HepG2 (cell line): Measurements from ENCODE around the gene FALEC. TPM values are rescaled to one million over a fixed set of nuclear protein-coding genes. Genes with fewer than 3 reads are reported as not detected.

ENCODE experiments used
- AGO1 ChIP-seq: fragments of 200-400 bp; formaldehyde crosslinking; IDR thresholded peaks from 2 replicates; pipeline ENCODE4 v1.6.1; 2017; ENCODE audit warnings: mild to moderate bottlenecking, low read depth, low read length, moderate library complexity; ENCODE audit not compliant: poor library complexity, severe bottlenecking
- FOXK1 ChIP-seq: sonication (generic); formaldehyde crosslinking; IDR thresholded peaks from 2 replicates; pipeline ENCODE4 v1.4.0; 2020; ENCODE audit warnings: low read depth, missing genetic modification reagents, borderline replicate concordance
- HDAC2 ChIP-seq: sonication (generic); formaldehyde crosslinking; IDR thresholded peaks from 2 replicates; pipeline ENCODE4 v1.4.0; 2020; ENCODE audit warnings: missing genetic modification reagents
- MEIS1 ChIP-seq: sonication (generic); formaldehyde crosslinking; IDR thresholded peaks from 2 replicates; pipeline ENCODE4 v1.9.0; 2021; ENCODE audit warnings: mild to moderate bottlenecking, missing genetic modification reagents, moderate library complexity, borderline replicate concordance
- NFE2 ChIP-seq: sonication (generic); formaldehyde crosslinking; IDR thresholded peaks from 2 replicates; pipeline ENCODE4 v1.4.0; 2020; ENCODE audit warnings: missing genetic modification reagents
- PHF20 ChIP-seq: sonication (generic); formaldehyde crosslinking; IDR thresholded peaks from 2 replicates; pipeline ENCODE4 v1.5.0; 2020; ENCODE audit warnings: mild to moderate bottlenecking, missing genetic modification reagents
- PHF8 ChIP-seq: sonication (generic); formaldehyde crosslinking; IDR thresholded peaks from 2 replicates; pipeline ENCODE4 v1.5.0; 2020; ENCODE audit warnings: missing genetic modification reagents
- SOX5 ChIP-seq: IDR thresholded peaks from 2 replicates; pipeline ENCODE4 v1.6.1; 2016; ENCODE audit warnings: borderline replicate concordance
- SOX6 ChIP-seq, 2 experiments: fragments of 450-650 bp in 1 of 2; sonication (generic) in 1 of 2; formaldehyde crosslinking in 1 of 2; IDR thresholded peaks; 2 replicates each; pipeline versions ENCODE4 v1.4.0 to v1.6.1; 2017 to 2020; ENCODE audit warnings: antibody characterized with exemption in 1 of 2, mild to moderate bottlenecking in 1 of 2, missing genetic modification reagents in 1 of 2
- TEAD3 ChIP-seq: optimal IDR thresholded peaks from 2 replicates; pipeline ENCODE3; 2016; ENCODE audit warnings: borderline replicate concordance
- XBP1 ChIP-seq: sonication (generic); formaldehyde crosslinking; IDR thresholded peaks from 2 replicates; pipeline ENCODE4 v1.5.0; 2020; ENCODE audit warnings: missing genetic modification reagents
- ZNF274 ChIP-seq: sonication (generic); formaldehyde crosslinking; IDR thresholded peaks from 2 replicates; pipeline ENCODE4 v1.5.1; 2020; ENCODE audit warnings: mild to moderate bottlenecking, missing genetic modification reagents
- ZNF564 ChIP-seq: sonication (generic); formaldehyde crosslinking; IDR thresholded peaks from 2 replicates; pipeline ENCODE4 v1.8.1; 2023; ENCODE audit warnings: mild to moderate bottlenecking, missing genetic modification reagents
- ZNF577 ChIP-seq: sonication (generic); formaldehyde crosslinking; IDR thresholded peaks from 2 replicates; pipeline ENCODE4 v1.4.0; 2020; ENCODE audit warnings: mild to moderate bottlenecking, low read depth, missing genetic modification reagents, borderline replicate concordance
- ZNF678 ChIP-seq: sonication (generic); formaldehyde crosslinking; IDR thresholded peaks from 2 replicates; pipeline ENCODE4 v1.4.0; 2020; ENCODE audit warnings: mild to moderate bottlenecking, missing genetic modification reagents
- ZNF775 ChIP-seq: sonication (generic); formaldehyde crosslinking; IDR thresholded peaks from 2 replicates; pipeline ENCODE4 v1.4.0; 2020; ENCODE audit warnings: missing genetic modification reagents, mild to moderate bottlenecking, moderate library complexity, borderline replicate concordance
- polyA plus RNA-seq, 8 experiments: library from polyadenylated mRNA; depleted of rRNA in 3 of 8; stranded (reverse) in 7 of 8; unstranded in 1 of 8; fragments of >200 nt; fragmentation: Illumina TruSeq in 4 of 8; extraction: Trizol in 4 of 8; gene quantifications; 2 replicates each; pipeline versions ENCODE4 v1.2.1 to v1.2.3, GENCODE V29; 2011 to 2016; ENCODE audit warnings: low read depth in 4 of 8, missing spikeins in 1 of 8, mixed read lengths in 1 of 8; ENCODE audit not compliant: insufficient read depth in 1 of 8
- total RNA-seq, 5 experiments: library from RNA; depleted of rRNA; stranded (reverse); fragments of >200 nt; fragmentation: Illumina TruSeq; extraction: Trizol; gene quantifications; 2 replicates each; pipeline ENCODE4 v1.2.3, GENCODE V29; 2016; ENCODE audit warnings: low read depth in 1 of 5
- TF ChIP-seq, protein P1 (sequence below): sonication (generic); formaldehyde crosslinking; IDR thresholded peaks from 2 replicates; pipeline ENCODE4 v1.5.0; 2020; ENCODE audit warnings: mild to moderate bottlenecking, missing genetic modification reagents, borderline replicate concordance
- TF ChIP-seq, protein P2 (sequence below), 2 experiments: sonication (generic) in 1 of 2; formaldehyde crosslinking in 1 of 2; IDR thresholded peaks; 2 replicates each; pipeline versions ENCODE4 v1.4.0 to v1.6.1; 2016 to 2020; ENCODE audit warnings: borderline replicate concordance in 1 of 2, low read depth in 1 of 2, mild to moderate bottlenecking in 1 of 2, missing genetic modification reagents in 1 of 2

FALEC gene
- total and polyA plus RNA-seq, 2 of the 13 experiments (the other 11 are each of a cell fraction or from before 2014, with no cell fraction given) = 0.33 to 0.71 TPM

DNA sequence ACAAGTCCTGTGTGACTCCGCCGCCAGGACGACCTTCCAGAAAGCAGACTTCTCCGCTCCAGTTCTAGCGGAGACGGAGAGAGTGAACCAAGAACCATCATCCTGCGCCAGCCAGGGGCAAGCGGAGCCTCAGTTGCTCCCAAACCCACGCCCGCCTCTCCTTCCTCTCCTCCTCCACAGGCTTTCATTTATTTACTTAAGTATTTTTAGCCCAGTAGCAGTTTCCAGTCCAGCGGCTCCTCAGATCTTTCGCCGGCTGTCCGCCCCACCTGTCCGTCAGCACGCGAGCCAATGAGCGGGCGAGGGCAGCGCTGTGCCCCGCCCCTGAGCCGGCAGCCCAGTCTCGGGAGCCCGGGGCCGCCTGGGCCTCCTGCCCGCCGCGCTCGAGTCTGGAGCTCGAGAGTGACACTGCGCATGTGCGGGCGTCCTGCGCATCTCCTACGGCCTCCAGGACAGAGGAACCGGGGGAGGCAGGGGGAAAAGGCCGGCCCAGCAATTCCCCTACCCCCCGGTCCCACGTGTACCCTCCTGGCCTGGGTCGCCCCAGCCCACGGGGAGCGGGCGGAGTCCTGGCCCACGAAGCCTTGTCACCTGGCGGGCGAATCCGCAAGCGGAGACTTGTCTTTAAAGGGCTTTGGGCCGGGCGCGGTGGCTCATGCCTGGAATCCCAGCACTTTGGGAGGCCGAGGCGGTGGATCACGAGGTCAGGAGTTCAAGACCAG, at the start of gene FALEC (continued):
- TF ChIP-seq ZNF564 (CRISPR knock-in tag) = peak; percentile 66; the same call in 1 of the 2 replicates
- TF ChIP-seq NFE2 (CRISPR knock-in tag) = no peak
- peak; percentile 71; the same call in 1 of the 2 replicates for TF ChIP-seq ZNF274 (CRISPR knock-in tag)
- peak; percentile 72; the same call in 1 of the 2 replicates for TF ChIP-seq MEIS1 (CRISPR knock-in tag)
- peak; percentile 44 for TF ChIP-seq TEAD3 (CRISPR knock-in tag)
- TF ChIP-seq AGO1 = peak; percentile 33
- TF ChIP-seq SOX6 (IDR thresholded peaks at IDR 0.05) = no peak
- TF ChIP-seq SOX6 (CRISPR knock-in tag; IDR thresholded peaks at IDR 0.05) = peak; percentile 67
- TF ChIP-seq, protein P1, sequence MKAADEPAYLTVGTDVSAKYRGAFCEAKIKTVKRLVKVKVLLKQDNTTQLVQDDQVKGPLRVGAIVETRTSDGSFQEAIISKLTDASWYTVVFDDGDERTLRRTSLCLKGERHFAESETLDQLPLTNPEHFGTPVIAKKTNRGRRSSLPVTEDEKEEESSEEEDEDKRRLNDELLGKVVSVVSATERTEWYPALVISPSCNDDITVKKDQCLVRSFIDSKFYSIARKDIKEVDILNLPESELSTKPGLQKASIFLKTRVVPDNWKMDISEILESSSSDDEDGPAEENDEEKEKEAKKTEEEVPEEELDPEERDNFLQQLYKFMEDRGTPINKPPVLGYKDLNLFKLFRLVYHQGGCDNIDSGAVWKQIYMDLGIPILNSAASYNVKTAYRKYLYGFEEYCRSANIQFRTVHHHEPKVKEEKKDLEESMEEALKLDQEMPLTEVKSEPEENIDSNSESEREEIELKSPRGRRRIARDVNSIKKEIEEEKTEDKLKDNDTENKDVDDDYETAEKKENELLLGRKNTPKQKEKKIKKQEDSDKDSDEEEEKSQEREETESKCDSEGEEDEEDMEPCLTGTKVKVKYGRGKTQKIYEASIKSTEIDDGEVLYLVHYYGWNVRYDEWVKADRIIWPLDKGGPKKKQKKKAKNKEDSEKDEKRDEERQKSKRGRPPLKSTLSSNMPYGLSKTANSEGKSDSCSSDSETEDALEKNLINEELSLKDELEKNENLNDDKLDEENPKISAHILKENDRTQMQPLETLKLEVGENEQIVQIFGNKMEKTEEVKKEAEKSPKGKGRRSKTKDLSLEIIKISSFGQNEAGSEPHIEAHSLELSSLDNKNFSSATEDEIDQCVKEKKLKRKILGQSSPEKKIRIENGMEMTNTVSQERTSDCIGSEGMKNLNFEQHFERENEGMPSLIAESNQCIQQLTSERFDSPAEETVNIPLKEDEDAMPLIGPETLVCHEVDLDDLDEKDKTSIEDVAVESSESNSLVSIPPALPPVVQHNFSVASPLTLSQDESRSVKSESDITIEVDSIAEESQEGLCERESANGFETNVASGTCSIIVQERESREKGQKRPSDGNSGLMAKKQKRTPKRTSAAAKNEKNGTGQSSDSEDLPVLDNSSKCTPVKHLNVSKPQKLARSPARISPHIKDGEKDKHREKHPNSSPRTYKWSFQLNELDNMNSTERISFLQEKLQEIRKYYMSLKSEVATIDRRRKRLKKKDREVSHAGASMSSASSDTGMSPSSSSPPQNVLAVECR (CRISPR knock-in tag) = peak; percentile 45
- TF ChIP-seq, protein P2, sequence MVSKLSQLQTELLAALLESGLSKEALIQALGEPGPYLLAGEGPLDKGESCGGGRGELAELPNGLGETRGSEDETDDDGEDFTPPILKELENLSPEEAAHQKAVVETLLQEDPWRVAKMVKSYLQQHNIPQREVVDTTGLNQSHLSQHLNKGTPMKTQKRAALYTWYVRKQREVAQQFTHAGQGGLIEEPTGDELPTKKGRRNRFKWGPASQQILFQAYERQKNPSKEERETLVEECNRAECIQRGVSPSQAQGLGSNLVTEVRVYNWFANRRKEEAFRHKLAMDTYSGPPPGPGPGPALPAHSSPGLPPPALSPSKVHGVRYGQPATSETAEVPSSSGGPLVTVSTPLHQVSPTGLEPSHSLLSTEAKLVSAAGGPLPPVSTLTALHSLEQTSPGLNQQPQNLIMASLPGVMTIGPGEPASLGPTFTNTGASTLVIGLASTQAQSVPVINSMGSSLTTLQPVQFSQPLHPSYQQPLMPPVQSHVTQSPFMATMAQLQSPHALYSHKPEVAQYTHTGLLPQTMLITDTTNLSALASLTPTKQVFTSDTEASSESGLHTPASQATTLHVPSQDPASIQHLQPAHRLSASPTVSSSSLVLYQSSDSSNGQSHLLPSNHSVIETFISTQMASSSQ (IDR thresholded peaks at IDR 0.05; ENCODE audit: low read depth) = no peak
- TF ChIP-seq, protein P2 (CRISPR knock-in tag; IDR thresholded peaks at IDR 0.05; ENCODE audit: borderline replicate concordance) = peak; percentile 27; the same call in 1 of the 2 replicates
- 0 out of 2 replicates have a peak, but pooled peaks have one; percentile 58 for TF ChIP-seq ZNF577 (CRISPR knock-in tag)
- TF ChIP-seq FOXK1 (CRISPR knock-in tag) = 0 out of 2 replicates have a peak, but pooled peaks have one; percentile 30
- TF ChIP-seq ZNF678 = no peak
- 0 out of 2 replicates have a peak, but pooled peaks have one; percentile 24 for TF ChIP-seq SOX5 (CRISPR knock-in tag)
- 0 out of 2 replicates have a peak, but pooled peaks have one; percentile 26 for TF ChIP-seq HDAC2 (CRISPR knock-in tag)
- no peak for TF ChIP-seq ZNF775 (CRISPR knock-in tag)
- TF ChIP-seq PHF20 (CRISPR knock-in tag) = peak; percentile 24; the same call in 1 of the 2 replicates
- TF ChIP-seq PHF8 = peak; percentile 75
- TF ChIP-seq XBP1 (CRISPR knock-in tag) = no peak
